Suprapubic skin (tissue), 4 donors: ENCODE measurements around the gene DSG3. TPM values are rescaled to one million over a fixed set of nuclear protein-coding genes. Genes with fewer than 3 reads are reported as not detected.
"Not testable (repeated sequence)": the region's sequence is repeated elsewhere in the genome, so short reads cannot be mapped to it uniquely, and the experiment has no call there.

Source experiments
- DNase-seq, 2 donors: peaks; one replicate each; pipeline ENCODE4 v3.0.0-alpha.2; 2019; ENCODE audit warnings: low spot score in 2 of 2
- H3K27ac ChIP-seq: fragments of 200-600 bp; sonication (generic); one replicate; pipeline ENCODE4 v1.5.1; 2019
- H3K27me3 ChIP-seq: fragments of 200-600 bp; sonication (generic); one replicate; pipeline ENCODE4 v1.5.1; 2019
- H3K36me3 ChIP-seq: fragments of 200-600 bp; sonication (generic); one replicate; pipeline ENCODE4 v1.5.1; 2019
- H3K4me1 ChIP-seq: fragments of 200-600 bp; sonication (generic); one replicate; pipeline ENCODE4 v1.5.1; 2019
- H3K4me3 ChIP-seq: fragments of 200-600 bp; sonication (generic); one replicate; pipeline ENCODE4 v1.5.1; 2019; ENCODE audit warnings: mild to moderate bottlenecking
- H3K9me3 ChIP-seq: fragments of 200-600 bp; sonication (generic); one replicate; pipeline ENCODE4 v1.5.1; 2019
- CTCF ChIP-seq, 2 donors: fragments of 200-600 bp in 1 of 2; fragments of 450-650 bp in 1 of 2; sonication (generic) in 1 of 2; IDR thresholded peaks; one replicate each; pipeline ENCODE4 v1.5.1; 2016 to 2019; ENCODE audit warnings: antibody characterized with exemption in 2 of 2, mild to moderate bottlenecking in 1 of 2, moderate library complexity in 1 of 2
- EP300 ChIP-seq: sonication (generic); formaldehyde crosslinking; IDR thresholded peaks from one replicate; pipeline ENCODE4 v1.6.1; 2017; ENCODE audit warnings: antibody characterized with exemption
- POLR2A ChIP-seq, 2 donors: fragments of 450-650 bp; IDR thresholded peaks; one replicate each; pipeline ENCODE4 v1.6.1; 2017; ENCODE audit warnings: antibody characterized with exemption in 2 of 2, mild to moderate bottlenecking in 2 of 2, moderate library complexity in 2 of 2
- POLR2AphosphoS5 ChIP-seq, 3 donors: sonication (generic); formaldehyde crosslinking; IDR thresholded peaks; one replicate each; pipeline ENCODE4 v1.6.1; 2017; ENCODE audit warnings: antibody characterized with exemption in 3 of 3
- WGBS: methylation state at CpG from one replicate; pipeline ENCODE4 v1.1.5; 2018; 5-methylcytosine and 5-hydroxymethylcytosine counted together
- total RNA-seq, 4 donors: library from RNA; depleted of rRNA; stranded (reverse); fragments of >200 nt; gene quantifications; one replicate each; pipeline ENCODE4 v1.1.0, GENCODE V29; 2016

The DSG3 gene
- total RNA-seq, 4 donors from 2014 or later: 81.8 to 223 (median 168) TPM

- Histone ChIP-seq H3K4me1 (peaks cover 8% of the 10 kb centered on the region), H3K36me3 (no peaks in the 10 kb centered on the region), H3K4me3 (no peak overlapping the region), H3K9me3 (no peaks in the 10 kb centered on the region), H3K27ac (no peak overlapping the region), H3K27me3 (no peaks in the 10 kb centered on the region)
- no peak for TF ChIP-seq POLR2AphosphoS5 (IDR thresholded peaks at IDR 0.05)
- no peak for TF ChIP-seq CTCF (IDR thresholded peaks at IDR 0.05)
- TF ChIP-seq POLR2A (IDR thresholded peaks at IDR 0.05): no peak
- no peak for TF ChIP-seq EP300
- no peak for DNase-seq
Observed at GRCh38 chr18:31490833-31491232, 43.3 kb downstream of the DSG3 start.

DNA sequence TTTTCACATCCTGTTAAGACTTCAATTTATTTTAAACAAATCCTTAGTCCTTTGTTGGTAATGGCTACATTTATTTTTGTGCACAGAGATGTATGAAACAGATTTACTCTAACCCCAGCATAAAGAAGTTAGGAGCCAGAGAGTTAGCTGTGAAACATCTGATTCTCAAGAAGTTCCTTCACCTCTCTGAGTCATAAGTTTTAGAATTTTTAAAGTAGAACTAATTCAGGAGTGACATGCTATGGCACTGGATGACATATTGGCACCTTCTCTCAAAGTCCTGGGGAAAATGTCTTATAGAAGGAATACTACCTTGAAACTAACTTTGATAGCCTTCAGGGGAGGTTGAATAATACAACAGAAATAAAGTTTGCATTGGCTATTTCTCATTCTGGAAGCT is 44.0 kb downstream of the DSG3 start:
- no peaks in the 10 kb centered on the region for H3K27me3 ChIP-seq
- DNase-seq: no peak
- no peaks in the 10 kb centered on the region for H3K9me3 ChIP-seq
- no peak overlapping the region for H3K4me3 ChIP-seq
- no peak overlapping the region for H3K27ac ChIP-seq
- TF ChIP-seq POLR2A (IDR thresholded peaks at IDR 0.05) (no peak), POLR2AphosphoS5 (IDR thresholded peaks at IDR 0.05) (no peak), EP300 (no peak), CTCF (IDR thresholded peaks at IDR 0.05) (no peak)
- H3K36me3 ChIP-seq: no peaks in the 10 kb centered on the region
- peaks cover 5% of the 10 kb centered on the region for H3K4me1 ChIP-seq

DNA sequence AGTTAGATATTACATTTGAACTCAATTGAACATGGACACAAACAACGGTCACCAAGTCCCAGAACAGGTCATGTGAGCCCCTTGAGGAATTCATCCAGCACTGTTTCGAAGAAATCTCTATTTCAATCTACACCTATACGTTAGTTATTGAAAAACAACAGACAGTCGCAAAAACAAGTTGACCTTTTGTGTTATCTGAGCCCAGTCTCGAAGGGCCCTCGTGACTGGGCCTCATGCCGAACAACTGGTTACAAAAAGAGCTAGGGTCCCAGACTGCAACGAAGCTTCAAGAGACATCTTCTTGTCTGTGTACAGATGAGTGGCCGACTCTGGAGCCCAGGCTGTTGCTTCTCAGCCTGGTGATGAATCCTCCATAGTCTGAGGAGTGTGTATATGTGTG is 45.1 kb downstream of the DSG3 start:
- 94% methylated on average over 9 of the region's 9 CpGs for WGBS
- no peak for TF ChIP-seq EP300
- TF ChIP-seq CTCF (IDR thresholded peaks at IDR 0.05): no peak
- TF ChIP-seq POLR2AphosphoS5 (IDR thresholded peaks at IDR 0.05): no peak
- no peak for TF ChIP-seq POLR2A (IDR thresholded peaks at IDR 0.05)

DNA sequence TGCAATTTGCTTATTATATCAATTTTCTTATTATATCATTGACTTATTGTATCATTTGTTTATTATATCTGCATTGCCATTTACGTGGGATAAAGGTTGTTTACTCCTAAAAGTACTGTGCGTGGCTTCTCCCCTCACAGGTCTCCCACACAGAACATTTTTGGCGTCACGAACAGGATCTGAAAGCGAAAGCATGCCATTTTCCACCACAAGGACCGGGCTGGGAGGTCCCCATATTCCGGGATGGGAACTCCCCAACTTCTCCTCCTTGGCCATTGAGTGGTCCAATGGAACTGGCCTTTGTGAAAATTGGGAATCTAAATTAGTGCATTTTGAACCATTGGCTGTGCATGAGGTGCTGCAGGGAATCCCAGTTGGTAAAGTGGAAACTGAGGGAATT is 45.6 kb downstream of the DSG3 start:
- Histone ChIP-seq H3K36me3 (no peaks in the 10 kb centered on the region), H3K4me3 (no peak overlapping the region), H3K27me3 (peaks cover 9% of the 10 kb centered on the region), H3K9me3 (no peaks in the 10 kb centered on the region), H3K27ac (no peak overlapping the region), H3K4me1 (peaks cover 12% of the 10 kb centered on the region)
- no peak for DNase-seq
- TF ChIP-seq POLR2AphosphoS5 (IDR thresholded peaks at IDR 0.05) (no peak), CTCF (IDR thresholded peaks at IDR 0.05) (no peak), EP300 (no peak), POLR2A (IDR thresholded peaks at IDR 0.05) (no peak)
- WGBS: 93% methylated on average over 7 of the region's 7 CpGs

More for the DNA sequence above, 45.1 kb downstream of the DSG3 start:
- peaks cover 7% of the 10 kb centered on the region for H3K4me1 ChIP-seq
- DNase-seq: no peak
- peaks cover 4% of the 10 kb centered on the region for H3K27me3 ChIP-seq
- H3K27ac ChIP-seq: no peak overlapping the region
- no peaks in the 10 kb centered on the region for H3K9me3 ChIP-seq
- H3K36me3 ChIP-seq: no peaks in the 10 kb centered on the region
- no peak overlapping the region for H3K4me3 ChIP-seq

- Histone ChIP-seq H3K4me1 (peaks cover 19% of the 10 kb centered on the region), H3K9me3 (no peaks in the 10 kb centered on the region), H3K36me3 (no peaks in the 10 kb centered on the region), H3K27me3 (peaks cover 11% of the 10 kb centered on the region), H3K27ac (no peak overlapping the region), H3K4me3 (no peak overlapping the region)
- TF ChIP-seq POLR2A (IDR thresholded peaks at IDR 0.05) (no peak), POLR2AphosphoS5 (IDR thresholded peaks at IDR 0.05) (no peak), CTCF (IDR thresholded peaks at IDR 0.05) (no peak), EP300 (no peak)
- DNase-seq: no peak
Observed at GRCh38 chr18:31493941-31494340, 46.4 kb downstream of the DSG3 start.

DNA sequence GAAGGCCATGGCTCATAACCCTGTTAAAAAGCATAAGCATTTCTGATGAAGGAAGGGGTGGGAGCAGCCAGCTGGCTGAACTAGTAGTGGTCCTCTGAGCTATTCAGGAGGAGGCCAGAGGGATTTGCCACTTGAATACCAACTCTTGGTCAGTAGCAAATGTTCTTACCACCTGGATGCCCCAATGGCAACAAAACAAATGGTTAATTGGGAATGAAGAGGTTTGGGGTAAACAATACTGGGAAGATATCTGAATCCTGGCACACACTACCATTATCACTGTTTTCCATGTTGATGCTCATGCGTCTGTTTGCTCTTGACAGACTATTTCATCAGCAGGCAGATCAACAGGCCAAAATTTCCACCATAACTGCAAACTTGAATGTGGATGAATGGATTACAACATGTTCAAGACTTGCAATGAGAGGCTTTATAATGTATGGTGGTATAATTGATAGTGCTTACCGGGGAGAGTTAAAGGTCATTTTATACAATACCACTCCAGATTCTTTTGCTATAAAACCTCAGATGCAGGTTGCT is 47.2 kb downstream of the DSG3 start:
- peaks cover 11% of the 10 kb centered on the region for H3K27me3 ChIP-seq
- DNase-seq, H3K36me3 ChIP-seq, H3K9me3 ChIP-seq, H3K27ac ChIP-seq, H3K4me3 ChIP-seq: not testable (repeated sequence)
- H3K4me1 ChIP-seq: peaks cover 27% of the 10 kb centered on the region
- 70% methylated on average over 2 of the region's 2 CpGs for WGBS
